Activated T-cell treated with anti-CD3 and anti-CD28 coated beads, Interleukin-2, amount 50 U/mL, for 4 hours (primary cell): ENCODE data around the gene POLR2M. TPM values are rescaled to one million over a fixed set of nuclear protein-coding genes. Genes with fewer than 3 reads are reported as not detected.

ENCODE experiments used
- ATAC-seq, 2 donors: fragments of 200-7000 bp; cut with Tn5 transposase; one replicate each; pipeline ENCODE4 v1.10.0; 2021
- DNase-seq: peaks from one replicate; pipeline ENCODE4 v3.0.0-alpha.2; 2020
- H3K27me3 Mint-ChIP-seq: one replicate; pipeline ENCODE4 v1.8.0; 2021; ENCODE audit warnings: low read depth, mixed read lengths
- H3K36me3 Mint-ChIP-seq: one replicate; pipeline ENCODE4 v1.8.0; 2022; ENCODE audit warnings: mixed read lengths; ENCODE audit not compliant: insufficient read depth
- H3K4me1 Mint-ChIP-seq: one replicate; pipeline ENCODE4 v1.8.0; 2021; ENCODE audit warnings: low read depth, mixed read lengths
- H3K4me3 Mint-ChIP-seq: one replicate; pipeline ENCODE4 v1.8.0; 2021; ENCODE audit warnings: mild to moderate bottlenecking, moderate library complexity, mixed read lengths
- H3K9me3 Mint-ChIP-seq: one replicate; pipeline ENCODE4 v1.8.0; 2021; ENCODE audit warnings: mixed read lengths
- total RNA-seq, 3 donors: library from RNA; stranded (reverse); gene quantifications; one replicate each; pipeline ENCODE4 v1.2.1, GENCODE V29; 2021

Gene POLR2M
- total RNA-seq, 3 donors from 2014 or later: 69.4 to 80.3 (median 74.1) TPM

GRCh38 chr15:57681011-57681410 lies 25.5 kb upstream of the POLR2M start:
- no peaks in the 10 kb centered on the region for H3K36me3 Mint-ChIP-seq
- DNase-seq (no peak), ATAC-seq (no peak)
- no peaks in the 10 kb centered on the region for H3K9me3 Mint-ChIP-seq
- H3K4me1 Mint-ChIP-seq: peaks cover 4% of the 10 kb centered on the region
- peaks cover 6% of the 10 kb centered on the region for H3K27me3 Mint-ChIP-seq
- H3K4me3 Mint-ChIP-seq: no peak overlapping the region

GRCh38 chr15:57683481-57683880 lies 23.0 kb upstream of the POLR2M start:
- no peak for ATAC-seq
- Mint-ChIP-seq H3K27me3 (peaks cover 3% of the 10 kb centered on the region), H3K4me1 (peaks cover 4% of the 10 kb centered on the region)

GRCh38 chr15:57684491-57685151 lies 21.9 kb upstream of the POLR2M start:
- no peak for ATAC-seq
- H3K36me3 Mint-ChIP-seq: no peaks in the 10 kb centered on the region
- peaks cover 4% of the 10 kb centered on the region for H3K4me1 Mint-ChIP-seq
- no peaks in the 10 kb centered on the region for H3K9me3 Mint-ChIP-seq
- H3K4me3 Mint-ChIP-seq: no peak overlapping the region
- H3K27me3 Mint-ChIP-seq: peaks cover 3% of the 10 kb centered on the region
- no peak for DNase-seq

More at GRCh38 chr15:57683481-57683880, 23.0 kb upstream of the POLR2M start:
- no peak for DNase-seq
- Mint-ChIP-seq H3K9me3 (no peaks in the 10 kb centered on the region), H3K4me3 (no peak overlapping the region), H3K36me3 (no peaks in the 10 kb centered on the region)

GRCh38 chr15:57685306-57686095 lies 21.0 kb upstream of the POLR2M start:
- Mint-ChIP-seq H3K4me1 (no peaks in the 10 kb centered on the region), H3K36me3 (no peaks in the 10 kb centered on the region), H3K27me3 (peaks cover 3% of the 10 kb centered on the region), H3K9me3 (no peaks in the 10 kb centered on the region), H3K4me3 (no peak overlapping the region)
- no peak for DNase-seq
- no peak for ATAC-seq

GRCh38 chr15:57686657-57687056 lies 19.9 kb upstream of the POLR2M start:
- Mint-ChIP-seq H3K9me3 (no peaks in the 10 kb centered on the region), H3K27me3 (peaks cover 3% of the 10 kb centered on the region), H3K36me3 (no peaks in the 10 kb centered on the region), H3K4me1 (no peaks in the 10 kb centered on the region), H3K4me3 (no peak overlapping the region)
- ATAC-seq (no peak), DNase-seq (no peak)

GRCh38 chr15:57690341-57690966 lies 16.1 kb upstream of the POLR2M start:
- H3K4me3 Mint-ChIP-seq: no peak overlapping the region
- H3K36me3 Mint-ChIP-seq: no peaks in the 10 kb centered on the region
- no peaks in the 10 kb centered on the region for H3K4me1 Mint-ChIP-seq
- H3K27me3 Mint-ChIP-seq: no peaks in the 10 kb centered on the region
- no peaks in the 10 kb centered on the region for H3K9me3 Mint-ChIP-seq
- ATAC-seq (no peak), DNase-seq (no peak)

- H3K9me3 Mint-ChIP-seq: no peaks in the 10 kb centered on the region
- no peaks in the 10 kb centered on the region for H3K4me1 Mint-ChIP-seq
- no peak overlapping the region for H3K4me3 Mint-ChIP-seq
- no peaks in the 10 kb centered on the region for H3K36me3 Mint-ChIP-seq
- H3K27me3 Mint-ChIP-seq: no peaks in the 10 kb centered on the region
- DNase-seq: no peak
- no peak for ATAC-seq
Measured at GRCh38 chr15:57691082-57691481, 15.4 kb upstream of the POLR2M start.

- no peak for ATAC-seq
- no peaks in the 10 kb centered on the region for H3K9me3 Mint-ChIP-seq
- no peak overlapping the region for H3K4me3 Mint-ChIP-seq
- no peaks in the 10 kb centered on the region for H3K27me3 Mint-ChIP-seq
- no peaks in the 10 kb centered on the region for H3K4me1 Mint-ChIP-seq
- DNase-seq: no peak
- no peaks in the 10 kb centered on the region for H3K36me3 Mint-ChIP-seq
Measured at GRCh38 chr15:57692709-57693108, 13.8 kb upstream of the POLR2M start.

- H3K9me3 Mint-ChIP-seq: no peaks in the 10 kb centered on the region
- H3K4me3 Mint-ChIP-seq: no peak overlapping the region
- DNase-seq: no peak
- H3K4me1 Mint-ChIP-seq: no peaks in the 10 kb centered on the region
- ATAC-seq: no peak
- no peaks in the 10 kb centered on the region for H3K36me3 Mint-ChIP-seq
- H3K27me3 Mint-ChIP-seq: peaks cover 3% of the 10 kb centered on the region
Measured at GRCh38 chr15:57694279-57694678, 12.2 kb upstream of the POLR2M start.

- Mint-ChIP-seq H3K4me3 (no peak overlapping the region), H3K36me3 (no peaks in the 10 kb centered on the region), H3K9me3 (no peaks in the 10 kb centered on the region), H3K4me1 (no peaks in the 10 kb centered on the region), H3K27me3 (peaks cover 3% of the 10 kb centered on the region)
- no peak for DNase-seq
- ATAC-seq: no peak
Measured at GRCh38 chr15:57696146-57696545, 10.4 kb upstream of the POLR2M start.

- Mint-ChIP-seq H3K27me3 (peaks cover 3% of the 10 kb centered on the region), H3K4me3 (no peak overlapping the region), H3K4me1 (peaks cover under 1% of the 10 kb centered on the region), H3K36me3 (no peaks in the 10 kb centered on the region), H3K9me3 (no peaks in the 10 kb centered on the region)
- no peak for DNase-seq
- no peak for ATAC-seq
Measured at GRCh38 chr15:57697588-57697987, 8.9 kb upstream of the POLR2M start.

- no peaks in the 10 kb centered on the region for H3K36me3 Mint-ChIP-seq
- DNase-seq (no peak), ATAC-seq (no peak)
- peaks cover 3% of the 10 kb centered on the region for H3K27me3 Mint-ChIP-seq
- no peak overlapping the region for H3K4me3 Mint-ChIP-seq
- H3K9me3 Mint-ChIP-seq: no peaks in the 10 kb centered on the region
- H3K4me1 Mint-ChIP-seq: peaks cover 7% of the 10 kb centered on the region
Measured at GRCh38 chr15:57698243-57698642, 8.3 kb upstream of the POLR2M start.

GRCh38 chr15:57698991-57699390 lies 7.5 kb upstream of the POLR2M start:
- Mint-ChIP-seq H3K9me3 (no peaks in the 10 kb centered on the region), H3K4me1 (peaks cover 14% of the 10 kb centered on the region), H3K4me3 (no peak overlapping the region), H3K27me3 (peaks cover 3% of the 10 kb centered on the region), H3K36me3 (no peaks in the 10 kb centered on the region)
- no peak for DNase-seq
- no peak for ATAC-seq

GRCh38 chr15:57703387-57703786 lies 3.1 kb upstream of the POLR2M start:
- H3K9me3 Mint-ChIP-seq: no peaks in the 10 kb centered on the region
- no peak overlapping the region for H3K4me3 Mint-ChIP-seq
- no peak for DNase-seq
- peaks cover 47% of the 10 kb centered on the region for H3K4me1 Mint-ChIP-seq
- H3K36me3 Mint-ChIP-seq: peaks cover 5% of the 10 kb centered on the region
- peaks cover 2% of the 10 kb centered on the region for H3K27me3 Mint-ChIP-seq
- ATAC-seq: no peak

GRCh38 chr15:57704441-57704840 lies 2.1 kb upstream of the POLR2M start:
- no peaks in the 10 kb centered on the region for H3K9me3 Mint-ChIP-seq
- H3K4me1 Mint-ChIP-seq: peaks cover 57% of the 10 kb centered on the region
- ATAC-seq (no peak), DNase-seq (no peak)
- H3K36me3 Mint-ChIP-seq: peaks cover 8% of the 10 kb centered on the region
- H3K27me3 Mint-ChIP-seq: no peaks in the 10 kb centered on the region
- no peak overlapping the region for H3K4me3 Mint-ChIP-seq
